Measurements from ENCODE around the gene ZNF80.

Gene ZNF80

GRCh38 chr3:114219741-114220140 is 17.6 kb downstream of the ZNF80 start:
- DNase-seq (ENCODE audit: low spot score) = no peak

DNA sequence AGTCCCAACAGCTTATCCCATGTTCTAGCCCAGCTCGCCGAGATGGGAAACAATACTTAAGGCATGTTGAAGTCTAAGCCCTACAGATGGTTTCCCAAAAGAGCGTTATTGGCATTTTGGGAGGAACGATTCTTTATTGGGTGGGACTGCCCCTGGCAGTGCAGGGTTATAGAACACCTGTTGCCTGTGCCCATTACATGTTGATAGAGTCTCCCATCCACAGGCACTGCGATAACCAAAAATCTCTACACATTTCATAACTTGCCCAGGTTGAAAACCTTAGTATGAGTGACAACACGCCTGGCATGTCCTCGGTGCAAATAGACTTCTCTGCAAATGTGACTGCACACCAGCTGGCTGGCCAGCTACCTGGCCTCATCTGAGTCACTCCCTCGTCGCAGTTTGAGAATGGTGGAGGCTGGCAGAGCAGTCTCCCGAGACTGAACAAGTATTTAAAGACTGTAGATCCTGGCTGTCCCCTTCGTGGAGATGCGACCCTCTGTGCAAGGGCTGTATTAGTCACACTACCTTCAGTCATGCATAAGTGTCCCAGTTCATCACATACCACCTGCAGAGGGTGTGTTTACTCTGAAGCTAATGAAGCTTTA is 18.7 kb downstream of the ZNF80 start:
- DNase-seq (ENCODE audit: low spot score) = no peak

- no peak for DNase-seq (ENCODE audit: low spot score)
Measured at GRCh38 chr3:114218006-114218405, 19.4 kb downstream of the ZNF80 start.

GRCh38 chr3:114217266-114217665 is 20.1 kb downstream of the ZNF80 start:
- DNase-seq (ENCODE audit: low spot score) = no peak

DNA sequence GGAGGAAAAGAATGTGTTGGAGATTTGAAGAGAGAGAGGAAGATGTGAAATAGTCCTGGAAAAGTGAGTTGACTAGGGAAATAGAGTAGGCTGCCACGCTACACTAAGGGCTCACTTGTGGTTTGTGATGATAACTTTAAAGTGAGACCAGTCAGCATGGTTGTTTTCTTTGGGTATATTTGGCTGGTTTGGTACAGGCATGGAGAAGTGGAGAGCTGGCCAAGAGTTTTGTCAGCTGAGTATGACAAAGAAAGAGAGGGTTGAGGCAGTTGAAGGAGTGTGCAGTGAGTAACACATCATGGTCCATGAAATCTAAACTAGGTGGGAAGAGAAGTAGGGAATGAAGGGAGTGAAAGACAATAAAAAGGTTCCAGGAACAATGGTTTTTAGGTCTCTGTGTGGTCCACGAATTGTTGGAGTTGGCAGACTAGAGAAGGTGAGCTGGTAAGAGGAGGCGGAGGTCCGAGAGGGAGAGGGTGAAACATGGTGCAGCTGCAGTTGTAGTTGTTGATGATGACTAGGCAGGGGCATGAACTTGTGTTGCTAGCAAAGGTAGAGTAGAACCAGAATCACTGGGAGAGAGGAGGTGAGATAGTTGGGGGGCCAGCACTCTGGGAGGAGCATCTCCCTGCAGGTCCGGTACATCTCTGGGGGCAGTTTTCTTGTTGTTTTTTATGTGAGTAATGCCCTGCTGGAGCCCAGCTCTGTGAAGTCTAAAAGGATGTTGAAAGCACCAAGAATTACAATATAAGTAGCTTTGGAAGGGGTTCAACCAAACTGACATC is 21.0 kb downstream of the ZNF80 start:
- DNase-seq (ENCODE audit: low spot score) = no peak

GRCh38 chr3:114214542-114215341 is 22.6 kb downstream of the ZNF80 start:
- no peak for DNase-seq (ENCODE audit: low spot score)

DNA sequence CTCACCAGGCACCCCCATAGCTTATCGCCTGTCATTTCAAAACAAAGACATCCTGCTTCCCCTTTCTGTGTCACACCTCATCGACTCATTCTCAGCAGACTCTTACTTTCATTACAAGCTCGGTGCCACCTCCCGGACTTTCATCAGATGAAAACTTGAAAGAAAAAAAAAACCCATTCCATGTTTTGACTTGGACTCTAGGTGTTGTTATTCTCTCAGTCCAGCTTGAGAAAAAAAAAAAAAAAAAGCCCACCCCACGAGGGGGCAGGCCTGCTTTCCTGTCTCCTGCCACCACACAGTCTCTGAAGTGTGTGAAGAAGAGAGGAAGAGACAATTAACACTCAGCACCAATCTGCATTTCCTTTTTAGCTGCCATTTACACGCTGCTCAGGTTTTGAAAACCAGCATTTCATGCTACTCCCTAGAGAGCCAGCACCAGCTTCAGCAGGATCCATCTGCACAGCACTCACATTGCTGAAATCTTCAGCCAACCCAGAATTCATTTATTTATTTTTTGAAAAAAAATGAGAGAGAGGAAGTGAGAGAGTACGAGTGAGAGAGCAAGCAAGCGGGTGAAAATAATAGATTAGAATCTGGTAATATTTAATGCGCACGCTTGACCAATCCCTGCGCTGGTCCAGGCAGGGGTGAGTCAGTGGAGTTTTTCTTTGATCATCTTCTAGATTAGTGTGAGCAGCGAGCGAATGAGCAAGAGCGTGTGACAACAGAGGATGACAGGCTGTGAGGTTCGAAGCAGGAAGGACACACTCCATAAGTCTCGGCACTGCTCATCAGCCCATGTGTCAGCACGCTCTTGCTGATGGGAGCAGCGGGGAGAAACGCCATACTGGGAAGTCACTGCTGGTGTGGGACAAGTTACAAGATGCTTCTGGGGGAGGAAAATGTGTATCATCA is 23.5 kb downstream of the ZNF80 start:
- no peak for DNase-seq (ENCODE audit: low spot score)

DNA sequence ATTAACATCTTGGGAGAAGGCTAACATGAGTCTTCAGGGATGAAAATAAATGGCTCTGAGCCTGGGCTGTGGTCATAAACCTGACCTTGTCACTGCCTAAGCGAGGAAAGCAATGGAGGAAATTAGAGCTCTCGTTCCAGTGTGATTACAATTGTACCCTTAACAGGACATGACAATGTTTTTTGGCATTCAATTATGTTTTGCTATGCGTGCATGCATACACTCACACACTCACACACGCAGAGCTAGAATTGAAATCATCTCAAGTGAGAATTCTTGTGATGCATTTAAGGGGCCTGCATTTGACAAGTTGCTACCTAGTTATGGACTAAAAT is 24.1 kb downstream of the ZNF80 start:
- DNase-seq (ENCODE audit: low spot score) = no peak

GRCh38 chr3:114212646-114213045 is 24.7 kb downstream of the ZNF80 start:
- DNase-seq (ENCODE audit: low spot score) = no peak

DNA sequence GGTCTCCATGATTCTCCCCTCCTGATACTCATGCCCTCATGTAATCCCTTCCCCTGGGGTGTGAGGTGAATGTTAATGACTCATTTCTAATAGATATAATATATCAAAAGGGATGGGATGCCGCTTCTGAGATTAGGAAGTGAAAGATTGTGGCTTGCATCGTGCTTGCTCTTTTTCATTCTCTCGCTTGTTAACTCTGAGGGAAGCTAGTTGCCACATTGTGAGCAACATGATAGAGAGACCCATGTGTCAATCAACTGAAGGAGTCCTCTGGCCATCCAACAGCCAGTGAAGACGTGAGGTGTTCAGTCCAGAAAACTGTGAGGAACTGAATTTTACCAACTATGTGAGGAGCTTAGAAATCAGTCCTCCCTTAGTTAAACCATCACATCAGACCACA is 29.6 kb downstream of the ZNF80 start:
- no peak for DNase-seq (ENCODE audit: low spot score)

DNA sequence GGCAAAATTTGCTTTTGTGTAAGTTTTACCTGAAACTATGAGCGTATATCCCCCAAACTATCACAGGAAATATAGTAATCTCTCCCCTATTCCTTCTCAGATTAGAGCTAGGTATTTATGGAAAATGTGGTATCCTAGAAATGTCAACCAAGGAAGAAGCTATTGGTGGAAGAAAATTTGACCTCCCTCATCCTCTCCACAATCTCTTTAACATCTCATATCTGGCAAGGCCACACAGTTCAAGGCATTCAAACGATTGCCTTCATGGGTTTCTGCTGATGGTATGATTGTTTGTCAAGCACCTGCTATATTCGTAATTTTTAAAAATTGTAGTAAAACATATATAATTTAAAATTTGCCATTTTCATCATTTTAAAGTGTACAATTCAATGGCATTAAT is 31.0 kb downstream of the ZNF80 start:
- no peak for DNase-seq (ENCODE audit: low spot score)

DNA sequence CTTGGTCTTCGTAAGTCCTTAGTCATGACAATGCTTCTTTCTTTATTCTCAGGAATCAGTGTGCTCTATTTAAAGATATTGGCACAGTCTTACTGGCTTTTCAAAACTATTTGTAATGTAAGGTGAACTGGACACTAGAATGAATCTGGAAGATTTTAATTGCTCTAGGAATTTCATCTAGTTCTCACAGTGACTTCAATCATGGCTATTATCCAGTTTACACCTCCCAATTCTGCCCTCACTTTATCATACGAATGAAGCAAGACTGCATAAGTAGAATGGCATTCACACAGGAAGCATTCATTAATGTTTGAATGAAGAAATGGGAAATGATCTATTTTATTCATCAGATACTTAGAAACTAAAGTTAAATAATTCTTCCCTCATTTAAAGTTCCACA is 31.8 kb downstream of the ZNF80 start:
- no peak for DNase-seq (ENCODE audit: low spot score)

DNA sequence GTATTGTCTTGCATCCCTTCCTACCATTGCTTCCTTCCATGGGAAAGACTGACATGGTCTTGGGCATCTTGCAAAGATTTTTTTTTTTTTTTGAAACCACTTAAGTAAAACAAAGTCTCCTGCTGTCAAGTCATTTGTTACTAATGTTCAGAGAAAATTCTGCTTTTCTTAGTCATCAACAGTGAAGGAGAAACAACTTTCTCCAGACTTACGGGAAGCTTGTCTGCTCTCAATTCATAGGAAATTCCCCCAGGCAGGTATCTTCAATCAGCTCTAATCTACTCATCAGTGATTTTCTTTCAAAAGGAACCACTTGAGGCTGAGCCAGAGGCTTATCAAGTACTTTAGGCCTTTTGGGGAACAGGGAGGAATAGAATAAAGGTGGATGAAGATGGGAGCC is 42.6 kb downstream of the ZNF80 start:
- no peak for DNase-seq (ENCODE audit: low spot score)

DNA sequence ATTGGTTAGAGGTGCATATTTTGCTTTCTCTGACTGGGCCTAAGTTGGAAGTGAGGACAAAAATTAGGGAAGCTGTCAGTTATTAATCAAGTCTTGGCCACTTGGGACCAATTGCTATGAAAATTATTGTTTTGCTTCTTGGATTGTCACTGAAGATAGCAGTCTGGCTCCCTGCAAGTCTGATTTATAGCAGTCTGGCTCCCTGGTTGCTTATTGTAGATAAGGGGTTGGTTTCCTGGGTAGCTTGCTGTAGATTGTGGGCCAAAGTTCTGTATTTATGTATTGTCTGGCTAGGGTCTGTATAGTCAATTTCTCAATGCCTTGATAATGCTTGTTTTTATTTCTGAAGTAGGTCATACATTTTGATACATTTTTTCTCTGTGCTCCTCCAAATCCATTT is 45.2 kb downstream of the ZNF80 start:
- no peak for DNase-seq (ENCODE audit: low spot score)

GRCh38 chr3:114186501-114186900 is 50.9 kb downstream of the ZNF80 start:
- DNase-seq (ENCODE audit: low spot score) = no peak

Measured in globus pallidus (tissue), 1 donor.